HuH-7 (cell line): ENCODE measurements around the gene STK35.
"Not testable (repeated sequence)": the region's sequence is repeated elsewhere in the genome, so short reads cannot be mapped to it uniquely, and the experiment has no call there.

ENCODE experiments used
- DNase-seq: peaks from one replicate; pipeline ENCODE4 v3.0.0; 2011; ENCODE audit warnings: low spot score

The STK35 gene

GRCh38 chr20:2163312-2163711 is 61.7 kb downstream of the STK35 start:
- DNase-seq = no peak

GRCh38 chr20:2163757-2164156 is 62.1 kb downstream of the STK35 start:
- DNase-seq = no peak

GRCh38 chr20:2164421-2164820 is 62.8 kb downstream of the STK35 start:
- DNase-seq = no peak

GRCh38 chr20:2164966-2165365 is 63.3 kb downstream of the STK35 start:
- DNase-seq = no peak

GRCh38 chr20:2165871-2166270 is 64.2 kb downstream of the STK35 start:
- no peak for DNase-seq

- DNase-seq = no peak
Measured at GRCh38 chr20:2167112-2167511, 65.5 kb downstream of the STK35 start.

GRCh38 chr20:2168946-2169345 is 67.3 kb downstream of the STK35 start:
- DNase-seq = no peak

- DNase-seq = no peak
Measured at GRCh38 chr20:2169456-2170088, 67.9 kb downstream of the STK35 start.

- no peak for DNase-seq
Measured at GRCh38 chr20:2170404-2170803, 68.8 kb downstream of the STK35 start.

- DNase-seq = no peak
Measured at GRCh38 chr20:2171266-2171790, 69.7 kb downstream of the STK35 start.

GRCh38 chr20:2171840-2172239 is 70.2 kb downstream of the STK35 start:
- not testable (repeated sequence) for DNase-seq

GRCh38 chr20:2172305-2173175 is 70.9 kb downstream of the STK35 start:
- peak; percentile 87 for DNase-seq

- no peak for DNase-seq
Measured at GRCh38 chr20:2173186-2173585, 71.6 kb downstream of the STK35 start.

- DNase-seq = no peak
Measured at GRCh38 chr20:2174067-2174466, 72.4 kb downstream of the STK35 start.

GRCh38 chr20:2176946-2177345 is 75.3 kb downstream of the STK35 start:
- DNase-seq = no peak

- no peak for DNase-seq
Measured at GRCh38 chr20:2178318-2179232, 76.9 kb downstream of the STK35 start.

GRCh38 chr20:2179233-2179580 is 77.6 kb downstream of the STK35 start:
- no peak for DNase-seq

GRCh38 chr20:2179949-2180348 is 78.3 kb downstream of the STK35 start:
- DNase-seq = no peak

GRCh38 chr20:2183381-2183780 is 81.8 kb downstream of the STK35 start:
- no peak for DNase-seq

GRCh38 chr20:2184933-2185332 is 83.3 kb downstream of the STK35 start:
- not testable (repeated sequence) for DNase-seq

GRCh38 chr20:2195614-2196013 is 94.0 kb downstream of the STK35 start:
- no peak for DNase-seq

GRCh38 chr20:2197166-2197565 is 95.5 kb downstream of the STK35 start:
- DNase-seq = no peak
